GM21786 (cell line): ENCODE measurements around the gene SIN3B.

Experiments used
- ATAC-seq: cut with Tn5 transposase; IDR thresholded peaks from one replicate; pipeline ENCODE4 v1.9.1; 2021; ENCODE audit not compliant: unreplicated experiment

The SIN3B gene

GRCh38 chr19:16825312-16826052 is 3.7 kb upstream of the SIN3B start:
- no peak for ATAC-seq

GRCh38 chr19:16829822-16830289 is 658 bp downstream of the SIN3B start:
- ATAC-seq: no peak

GRCh38 chr19:16830679-16831078 is 1.5 kb downstream of the SIN3B start:
- no peak for ATAC-seq

DNA sequence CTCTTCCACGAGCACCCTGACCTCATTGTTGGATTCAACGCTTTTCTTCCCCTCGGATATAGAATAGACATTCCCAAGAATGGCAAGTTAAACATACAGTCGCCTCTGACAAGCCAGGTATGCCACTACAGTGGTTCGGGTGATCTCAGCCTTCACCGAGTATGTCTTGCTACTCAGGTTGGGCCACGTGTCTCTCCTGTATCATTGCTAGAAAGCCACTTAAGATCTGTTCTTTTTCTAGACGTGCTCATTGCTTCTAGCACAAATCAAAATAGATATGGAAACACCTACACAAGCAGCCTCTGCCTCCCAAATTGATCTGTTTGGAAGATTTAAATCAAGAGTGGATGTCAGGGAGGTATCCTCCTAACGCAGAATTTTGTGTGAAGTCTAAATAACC is 2.3 kb downstream of the SIN3B start:
- ATAC-seq: no peak

- no peak for ATAC-seq
Measured at GRCh38 chr19:16834747-16835146, 5.5 kb downstream of the SIN3B start.

DNA sequence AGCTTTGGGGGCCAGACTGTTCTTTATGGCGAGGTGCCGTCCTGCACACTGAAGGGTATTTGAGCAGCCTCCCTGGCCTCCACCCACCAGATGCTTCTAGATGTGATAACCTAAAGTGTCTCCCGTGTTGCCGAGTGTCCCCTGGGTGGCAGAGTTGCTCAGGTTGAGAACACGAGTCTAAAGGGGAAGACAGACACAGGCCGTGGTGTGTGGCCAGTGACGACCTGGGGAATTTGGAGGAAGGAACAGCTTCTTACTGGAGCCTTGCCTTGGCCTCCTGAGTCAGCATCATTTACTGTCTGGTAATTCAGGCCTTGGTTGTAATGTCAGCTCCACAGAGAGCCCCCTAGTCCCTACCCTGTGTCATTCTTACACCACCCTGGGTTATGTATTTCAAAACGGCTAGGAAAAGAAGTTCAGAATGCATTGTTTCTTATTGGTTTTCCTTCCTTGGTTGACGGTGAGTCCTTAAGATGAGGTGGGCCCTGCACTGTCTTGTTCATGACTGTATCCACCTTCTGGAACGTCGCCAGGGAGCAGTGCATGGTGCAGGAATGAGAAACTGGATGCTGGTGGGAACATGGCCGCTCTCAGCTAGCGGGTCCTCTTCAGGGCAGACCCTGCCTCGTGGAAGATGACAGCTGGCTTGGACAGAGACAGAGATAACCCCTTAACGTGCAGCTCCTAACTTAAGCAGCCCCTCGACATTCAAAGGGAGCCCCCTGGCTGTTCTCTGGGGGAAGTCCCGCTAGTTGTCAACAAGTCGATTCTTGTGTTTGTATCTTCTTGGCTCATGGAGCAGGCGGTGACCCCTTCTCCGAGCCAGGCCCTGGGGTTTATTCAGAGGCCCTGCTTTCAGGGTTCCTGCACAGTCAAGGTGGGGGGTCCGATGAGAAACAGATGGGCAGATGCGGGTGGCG is 7.2 kb downstream of the SIN3B start:
- ATAC-seq: no peak

GRCh38 chr19:16837035-16837362 is 7.8 kb downstream of the SIN3B start:
- no peak for ATAC-seq

GRCh38 chr19:16841391-16841926 is 12.3 kb downstream of the SIN3B start:
- no peak for ATAC-seq

DNA sequence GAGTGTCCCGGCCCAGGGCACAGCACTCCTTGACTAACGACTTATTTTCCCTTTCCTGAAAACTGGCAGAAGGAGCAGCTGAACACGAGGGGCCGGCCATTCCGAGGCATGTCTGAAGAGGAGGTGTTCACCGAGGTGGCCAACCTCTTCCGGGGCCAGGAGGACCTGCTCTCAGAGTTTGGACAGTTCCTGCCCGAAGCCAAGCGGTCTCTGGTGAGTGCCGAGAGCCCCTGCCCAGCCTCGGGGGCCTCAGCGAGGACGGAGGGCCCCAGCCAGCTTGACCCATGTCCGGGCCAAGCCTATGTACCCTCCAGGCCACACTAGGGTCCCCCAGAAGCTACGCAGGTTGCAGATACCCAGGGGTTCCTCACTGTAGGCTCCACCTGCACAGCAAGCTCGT is 17.7 kb downstream of the SIN3B start:
- ATAC-seq: no peak

GRCh38 chr19:16847430-16847829 is 18.2 kb downstream of the SIN3B start:
- ATAC-seq: no peak

DNA sequence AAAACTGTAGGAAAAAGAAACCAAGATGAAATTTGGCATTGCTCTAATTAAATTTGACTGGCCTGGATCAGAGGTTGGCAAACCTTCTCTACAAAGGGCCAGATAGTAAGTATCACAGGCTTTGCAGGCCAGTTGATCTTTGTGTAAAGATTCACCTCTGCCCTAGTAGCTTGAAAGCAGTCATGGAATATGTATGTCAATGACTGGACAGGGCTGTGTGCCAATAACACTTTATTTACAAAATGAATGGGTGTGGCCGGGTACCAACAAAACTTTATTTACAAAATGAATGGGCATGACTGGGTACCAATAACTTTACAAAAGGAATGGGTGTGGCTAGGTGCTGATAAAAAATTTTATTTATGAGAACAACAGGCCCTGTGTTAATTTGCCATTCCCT is 20.0 kb downstream of the SIN3B start:
- no peak for ATAC-seq

- ATAC-seq: no peak
Measured at GRCh38 chr19:16850133-16850532, 20.9 kb downstream of the SIN3B start.

GRCh38 chr19:16851031-16851712 is 22.0 kb downstream of the SIN3B start:
- no peak for ATAC-seq

GRCh38 chr19:16853066-16853465 is 23.9 kb downstream of the SIN3B start:
- no peak for ATAC-seq

GRCh38 chr19:16856091-16856490 is 26.9 kb downstream of the SIN3B start:
- ATAC-seq: no peak

DNA sequence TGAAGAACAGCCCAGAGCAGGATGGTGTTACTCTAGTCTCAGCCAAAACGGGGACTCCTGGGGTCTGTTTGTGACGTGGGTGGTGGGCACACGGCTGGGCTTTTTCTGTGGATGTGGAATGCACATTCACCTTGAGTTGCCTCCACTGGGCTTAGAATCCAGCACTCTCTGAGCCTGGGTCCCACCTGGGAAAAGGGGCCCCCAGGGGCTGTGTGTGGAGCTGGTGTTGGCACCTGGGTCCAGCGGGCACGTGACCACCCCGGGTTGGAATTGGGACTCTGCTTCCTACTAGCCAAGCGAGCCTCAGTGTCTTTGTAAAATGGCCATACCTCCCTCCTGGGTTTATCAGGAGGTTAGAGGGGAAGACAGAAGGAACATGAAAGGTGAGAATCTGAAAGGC is 30.4 kb downstream of the SIN3B start:
- ATAC-seq: no peak

- ATAC-seq: no peak
Measured at GRCh38 chr19:16860118-16860517, 30.9 kb downstream of the SIN3B start.

DNA sequence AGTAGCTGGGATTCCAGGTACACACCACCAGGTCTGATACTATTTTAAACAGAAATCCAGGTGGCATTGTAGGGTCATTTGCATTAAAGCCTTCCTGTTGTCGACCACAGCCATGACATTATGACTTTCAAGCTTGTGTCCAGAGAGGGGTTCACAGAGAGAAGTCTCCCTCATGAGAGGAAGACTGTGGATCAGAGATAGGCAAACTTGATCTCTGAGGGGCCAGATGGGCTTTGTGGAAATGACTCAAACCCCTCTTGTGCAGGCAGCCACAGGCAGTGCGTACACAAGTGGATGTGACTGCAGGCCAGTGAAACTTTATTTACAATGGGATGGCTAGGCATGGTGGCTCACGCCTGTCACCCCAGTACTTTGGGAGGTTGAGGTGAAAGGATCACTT is 31.8 kb downstream of the SIN3B start:
- no peak for ATAC-seq

DNA sequence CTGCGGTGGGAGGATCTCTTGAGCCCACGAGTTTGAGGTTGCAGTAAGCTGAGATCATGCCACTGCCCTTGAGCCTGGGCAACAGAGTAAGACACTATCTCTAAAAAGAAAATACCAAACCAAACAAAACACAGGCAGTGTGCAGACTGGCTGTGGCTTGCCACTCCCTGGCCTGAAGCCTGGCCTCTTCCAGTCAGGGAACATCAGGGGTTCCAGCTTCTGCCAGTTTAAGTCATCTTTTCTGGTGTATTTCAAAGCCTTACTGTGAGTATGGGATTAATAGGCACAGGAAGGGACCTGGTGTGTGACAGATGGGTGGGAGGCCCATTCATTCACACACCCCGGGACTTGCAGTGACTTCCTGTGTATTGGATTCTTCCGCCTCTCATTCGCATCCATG is 32.6 kb downstream of the SIN3B start:
- ATAC-seq: no peak

DNA sequence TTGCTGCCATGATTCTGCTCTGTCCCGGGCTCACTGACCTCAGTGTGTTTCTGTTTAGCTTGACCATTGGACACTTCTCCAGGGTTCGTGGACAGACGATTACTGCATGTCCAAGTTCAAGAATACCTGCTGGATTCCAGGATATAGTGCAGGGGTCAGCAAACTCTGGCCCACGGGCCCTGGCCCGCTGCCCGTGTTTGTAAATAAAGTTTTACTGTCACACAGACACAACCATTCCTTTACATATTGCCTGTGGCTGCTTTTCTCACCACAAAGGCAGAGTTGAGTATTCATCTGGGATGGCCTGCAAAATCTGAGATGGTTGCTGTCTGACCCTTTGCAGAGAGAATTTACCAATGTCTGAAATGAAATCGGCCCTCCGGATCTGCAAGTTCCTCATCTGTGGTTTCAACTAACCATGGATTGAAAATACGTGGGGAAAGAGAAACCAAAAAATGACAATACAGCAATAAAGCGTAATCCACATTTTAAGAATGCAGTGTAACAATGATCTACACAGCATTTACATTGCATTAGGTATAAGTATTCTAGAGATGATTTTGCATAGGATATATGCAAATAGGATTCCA is 33.7 kb downstream of the SIN3B start:
- no peak for ATAC-seq

GRCh38 chr19:16867211-16867610 is 38.0 kb downstream of the SIN3B start:
- no peak for ATAC-seq
